Subcutaneous adipose tissue (tissue), 4 donors: ENCODE measurements around the gene GUK1. TPM values are rescaled to one million over a fixed set of nuclear protein-coding genes. Genes with fewer than 3 reads are reported as not detected.

Experiments
- CTCF ChIP-seq: fragments of 450-650 bp; IDR thresholded peaks from one replicate; pipeline ENCODE4 v1.5.1; 2016; ENCODE audit warnings: low read depth, mild to moderate bottlenecking, control low read depth, antibody characterized with exemption, moderate library complexity
- total RNA-seq, 4 donors: library from RNA; depleted of rRNA; stranded (reverse); fragments of >200 nt; gene quantifications; one replicate each; pipeline ENCODE4 v1.1.0, GENCODE V29; 2016

Gene GUK1
- total RNA-seq, 4 donors from 2014 or later = 179 to 306 (median 285) TPM

GRCh38 chr1:228095161-228095560 lies 44.9 kb upstream of the GUK1 start:
- TF ChIP-seq CTCF = no peak

GRCh38 chr1:228095938-228096337 lies 44.1 kb upstream of the GUK1 start:
- TF ChIP-seq CTCF = no peak

- no peak for TF ChIP-seq CTCF
Observed at GRCh38 chr1:228096416-228097332, 43.4 kb upstream of the GUK1 start.

GRCh38 chr1:228097333-228098081 lies 42.6 kb upstream of the GUK1 start:
- no peak for TF ChIP-seq CTCF

- no peak for TF ChIP-seq CTCF
Observed at GRCh38 chr1:228098323-228098931, 41.7 kb upstream of the GUK1 start.

GRCh38 chr1:228099331-228099732 lies 40.7 kb upstream of the GUK1 start:
- TF ChIP-seq CTCF = no peak
